Measurements from ENCODE around the gene ZNF544.
"Not testable (repeated sequence)": the region's sequence is repeated elsewhere in the genome, so short reads cannot be mapped to it uniquely, and the experiment has no call there.

ZNF544 gene

GRCh38 chr19:58304255-58304654 is 75.5 kb downstream of the ZNF544 start:
- DNase-seq (ENCODE audit: low spot score in 2 of 2): no peak
- Histone ChIP-seq H3K9me3 (no peaks in the 10 kb centered on the region; the same call in 1 of the 2 replicates), H3K4me3 (no peak overlapping the region), H3K36me3 (replicated peaks) (peaks cover 46% of the 10 kb centered on the region), H3K4me1 (0 out of 2 replicates have a peak, but pooled peaks cover 4% of the 10 kb centered on the region), H3K27me3 (ENCODE audit: low read depth) (no peaks in the 10 kb centered on the region)
- in situ Hi-C loops (cut with MboI; ENCODE audit: low sequenced_read_pairs): no loop called here

- DNase-seq (ENCODE audit: low spot score in 2 of 2): no peak
- Histone ChIP-seq H3K9me3 (no peaks in the 10 kb centered on the region; the same call in 1 of the 2 replicates), H3K36me3 (replicated peaks) (peaks cover 49% of the 10 kb centered on the region), H3K27me3 (ENCODE audit: low read depth) (no peaks in the 10 kb centered on the region), H3K4me1 (0 out of 2 replicates have a peak, but pooled peaks cover 4% of the 10 kb centered on the region), H3K4me3 (peak overlapping the region; percentile 84)
- in situ Hi-C loops (cut with MboI; ENCODE audit: low sequenced_read_pairs): no loop called here
Measured at GRCh38 chr19:58304748-58305064, 76.0 kb downstream of the ZNF544 start.

GRCh38 chr19:58305065-58305931 is 76.6 kb downstream of the ZNF544 start, which contains the start of gene ERVK3-1:
Gene ERVK3-1, plus strand, starts transcription at chr19:58305377. Its CDS starts 6,792 bp downstream, at chr19:58312169.
- in situ Hi-C loops (cut with MboI; ENCODE audit: low sequenced_read_pairs): no loop called here
- H3K4me1 ChIP-seq: 0 out of 2 replicates have a peak, but pooled peaks cover 4% of the 10 kb centered on the region

GRCh38 chr19:58305932-58306323 is 77.2 kb downstream of the ZNF544 start:
- Histone ChIP-seq H3K9me3 (no peaks in the 10 kb centered on the region; the same call in 1 of the 2 replicates), H3K4me1 (0 out of 2 replicates have a peak, but pooled peaks cover 4% of the 10 kb centered on the region), H3K36me3 (replicated peaks) (peaks cover 42% of the 10 kb centered on the region), H3K4me3 (peak overlapping the region; percentile 84), H3K27me3 (ENCODE audit: low read depth) (no peaks in the 10 kb centered on the region)
- no peak for DNase-seq (ENCODE audit: low spot score in 2 of 2)
- in situ Hi-C loops (cut with MboI; ENCODE audit: low sequenced_read_pairs): no loop called here

More at GRCh38 chr19:58305065-58305931, 76.6 kb downstream of the ZNF544 start, which contains the start of gene ERVK3-1:
- no peaks in the 10 kb centered on the region for H3K27me3 ChIP-seq (ENCODE audit: low read depth)
- H3K9me3 ChIP-seq: no peaks in the 10 kb centered on the region; the same call in 1 of the 2 replicates
- H3K36me3 ChIP-seq (replicated peaks): peaks cover 43% of the 10 kb centered on the region
- DNase-seq (ENCODE audit: low spot score in 2 of 2): peak; percentile 95 to 96
- H3K4me3 ChIP-seq: peak within 1 kb of the TSS; percentile 84

- H3K4me3 ChIP-seq: no peak overlapping the region
- in situ Hi-C loops (cut with MboI; ENCODE audit: low sequenced_read_pairs): no loop called here
- no peaks in the 10 kb centered on the region; the same call in 1 of the 2 replicates for H3K9me3 ChIP-seq
- peaks cover 53% of the 10 kb centered on the region for H3K36me3 ChIP-seq (replicated peaks)
- DNase-seq (ENCODE audit: low spot score in 2 of 2): no peak
- H3K27me3 ChIP-seq (ENCODE audit: low read depth): no peaks in the 10 kb centered on the region
- H3K4me1 ChIP-seq: 0 out of 2 replicates have a peak, but pooled peaks cover 4% of the 10 kb centered on the region
Measured at GRCh38 chr19:58307736-58308135, 79.0 kb downstream of the ZNF544 start.

- H3K9me3 ChIP-seq; H3K27me3 ChIP-seq (ENCODE audit: low read depth); in situ Hi-C loops (cut with MboI; ENCODE audit: low sequenced_read_pairs); H3K4me3 ChIP-seq; H3K4me1 ChIP-seq: not testable (repeated sequence)
- peak in 1 of 2 experiments; percentile 33 for DNase-seq (ENCODE audit: low spot score in 2 of 2)
- peaks cover 70% of the 10 kb centered on the region for H3K36me3 ChIP-seq (replicated peaks)
Measured at GRCh38 chr19:58310685-58311084, 82.0 kb downstream of the ZNF544 start.

- Histone ChIP-seq H3K4me1 (no peaks in the 10 kb centered on the region), H3K9me3 (no peaks in the 10 kb centered on the region), H3K36me3 (replicated peaks) (peaks cover 73% of the 10 kb centered on the region), H3K27me3 (ENCODE audit: low read depth) (no peaks in the 10 kb centered on the region), H3K4me3 (no peak overlapping the region)
- DNase-seq (ENCODE audit: low spot score in 2 of 2): no peak
- in situ Hi-C loops (cut with MboI; ENCODE audit: low sequenced_read_pairs): no loop called here
Measured at GRCh38 chr19:58311345-58311865, 82.7 kb downstream of the ZNF544 start.
